Measurements from ENCODE around the gene APLN. TPM values are rescaled to one million over a fixed set of nuclear protein-coding genes. Genes with fewer than 3 reads are reported as not detected.

The APLN gene
- total RNA-seq, 1 donor from 2014 or later, result 0.60 TPM

DNA sequence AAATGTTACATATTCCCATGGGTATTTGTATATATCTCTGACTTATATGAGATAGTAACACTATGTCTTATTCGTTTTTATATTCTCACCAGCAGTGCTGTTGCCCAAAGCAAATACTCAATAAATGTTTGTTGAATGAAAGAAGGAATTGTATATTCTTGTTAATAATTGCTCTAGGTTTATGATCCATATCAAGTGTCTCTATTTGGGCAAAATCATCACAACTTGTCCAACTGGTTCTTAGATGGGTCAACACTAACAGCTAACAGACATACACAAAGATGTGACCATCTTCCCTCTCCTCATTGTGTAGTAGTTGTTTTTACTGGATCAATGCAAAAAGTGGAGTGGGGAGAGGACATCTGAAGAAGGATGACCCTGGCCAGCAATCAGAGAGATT, 6.6 kb upstream of the APLN start:
- no peak for DNase-seq (ENCODE audit: low read depth)

DNA sequence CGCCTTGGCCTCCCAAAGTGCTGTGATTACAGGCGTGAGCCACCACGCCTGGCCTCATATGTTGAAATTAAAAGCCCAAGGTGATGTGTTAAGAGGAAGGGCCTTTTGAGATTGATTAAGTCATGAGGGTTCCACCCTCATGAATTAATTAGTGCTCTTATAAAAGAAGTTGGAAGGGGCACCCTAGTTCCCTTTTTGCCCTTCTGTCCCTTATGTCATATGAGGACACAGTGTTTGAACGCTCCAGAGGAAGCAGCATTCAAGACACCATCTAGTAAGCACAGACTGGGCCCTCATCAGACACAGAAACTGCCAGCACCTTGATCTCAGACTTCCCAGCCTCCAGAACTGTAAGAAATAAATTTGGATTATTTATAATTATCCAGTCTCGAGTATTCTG, 5.1 kb upstream of the APLN start:
- DNase-seq (ENCODE audit: low read depth), result no peak

DNA sequence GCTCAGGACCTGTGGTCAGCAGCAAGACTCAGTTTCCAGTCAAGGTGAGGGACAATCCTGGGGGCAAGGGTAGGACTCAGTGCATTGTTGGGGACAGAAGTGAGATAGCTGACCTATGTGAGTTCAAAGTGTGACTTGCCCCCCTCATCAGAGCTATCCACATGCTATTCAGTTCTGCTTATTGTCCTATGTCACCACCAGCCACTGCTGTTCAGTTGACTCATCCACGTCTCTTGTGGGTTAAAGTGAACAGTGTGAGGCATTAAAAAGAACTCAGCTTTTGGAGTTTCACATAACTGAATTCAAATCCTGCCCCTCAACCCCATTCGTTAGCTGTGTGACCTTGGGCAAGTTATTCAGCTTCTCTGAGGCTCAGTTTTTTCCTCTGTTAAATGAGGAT, 4.4 kb upstream of the APLN start:
- DNase-seq (ENCODE audit: low read depth), result no peak

GRCh38 chrX:129658429-129658828, 3.7 kb upstream of the APLN start:
- no peak for DNase-seq (ENCODE audit: low read depth)

GRCh38 chrX:129655547-129656249, 942 bp upstream of the APLN start:
- DNase-seq (ENCODE audit: low read depth), result no peak

- no peak for DNase-seq (ENCODE audit: low read depth)
These were observed 645 bp downstream of the APLN start for GRCh38 chrX:129653971-129654651.

GRCh38 chrX:129653181-129653970, 1.4 kb downstream of the APLN start:
- DNase-seq (ENCODE audit: low read depth), result no peak

- DNase-seq (ENCODE audit: low read depth), result no peak
These were observed 2.1 kb downstream of the APLN start for GRCh38 chrX:129652565-129653169.

DNA sequence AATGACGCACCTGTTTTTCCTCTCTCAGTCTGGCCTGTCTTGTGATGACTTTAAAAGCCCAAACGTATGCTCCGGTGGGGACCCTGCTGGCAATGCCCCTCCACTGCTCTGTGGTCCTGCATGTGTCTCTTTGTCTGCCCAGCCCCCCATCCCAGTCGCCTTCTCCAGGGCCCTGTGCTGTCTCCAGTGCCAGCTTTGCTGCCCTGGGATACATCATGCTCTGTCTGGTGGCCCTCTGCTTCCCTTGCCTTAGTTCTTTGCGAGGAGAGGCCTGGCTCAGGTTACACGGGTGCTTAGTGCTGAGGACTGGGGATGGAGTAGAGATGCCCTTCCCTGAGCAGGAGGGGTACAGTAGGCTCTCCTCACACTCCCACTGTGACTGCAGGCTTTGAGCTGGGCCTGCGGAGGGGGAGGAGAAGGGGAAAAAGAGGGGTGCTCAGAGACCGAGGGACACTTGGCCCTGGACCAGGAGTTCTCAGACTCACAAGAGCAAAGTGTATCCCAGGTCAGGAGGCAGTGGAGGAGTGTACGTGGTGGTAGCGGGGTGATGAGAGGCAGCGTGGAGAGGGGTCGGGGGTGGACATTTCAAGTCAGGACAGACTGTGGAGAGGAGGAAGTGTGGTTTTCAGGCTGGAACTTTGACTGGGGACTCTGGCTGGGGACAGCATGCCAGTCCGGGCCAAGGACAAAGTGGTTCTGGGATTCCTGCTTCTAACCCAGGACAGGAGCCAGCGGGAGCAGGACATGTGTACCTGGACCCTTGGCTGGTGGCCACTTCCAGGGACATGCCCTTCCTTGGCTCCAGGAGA, 2.8 kb downstream of the APLN start:
- no peak for DNase-seq (ENCODE audit: low read depth)

GRCh38 chrX:129650821-129651510, 3.8 kb downstream of the APLN start:
- DNase-seq (ENCODE audit: low read depth), result no peak

DNA sequence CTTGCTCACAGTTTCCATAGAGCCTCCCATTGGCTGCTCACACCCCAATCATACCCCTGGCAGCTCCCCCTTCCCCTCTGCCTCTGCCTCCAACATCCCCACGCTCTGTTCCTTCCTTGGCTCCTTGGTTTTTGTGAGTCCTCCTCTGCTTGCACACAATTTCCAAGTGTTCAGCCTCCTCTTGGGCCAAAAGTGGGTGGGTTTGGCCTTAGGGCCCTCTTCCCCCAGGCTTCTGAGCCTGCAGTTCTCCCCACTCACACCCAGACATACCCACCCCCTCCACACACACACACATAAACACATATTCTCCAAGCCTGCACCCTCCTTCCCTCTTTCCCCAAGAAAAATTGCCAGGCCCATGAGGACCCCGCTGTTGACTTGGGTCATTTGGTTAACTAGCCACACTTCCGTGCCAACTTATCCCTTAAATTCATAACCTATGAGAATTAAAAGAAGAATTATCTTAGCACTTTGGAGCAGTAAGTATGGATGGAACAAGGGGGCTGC, 4.5 kb downstream of the APLN start:
- DNase-seq (ENCODE audit: low read depth), result no peak

GRCh38 chrX:129649268-129650182, 5.2 kb downstream of the APLN start:
- no peak for DNase-seq (ENCODE audit: low read depth)

DNA sequence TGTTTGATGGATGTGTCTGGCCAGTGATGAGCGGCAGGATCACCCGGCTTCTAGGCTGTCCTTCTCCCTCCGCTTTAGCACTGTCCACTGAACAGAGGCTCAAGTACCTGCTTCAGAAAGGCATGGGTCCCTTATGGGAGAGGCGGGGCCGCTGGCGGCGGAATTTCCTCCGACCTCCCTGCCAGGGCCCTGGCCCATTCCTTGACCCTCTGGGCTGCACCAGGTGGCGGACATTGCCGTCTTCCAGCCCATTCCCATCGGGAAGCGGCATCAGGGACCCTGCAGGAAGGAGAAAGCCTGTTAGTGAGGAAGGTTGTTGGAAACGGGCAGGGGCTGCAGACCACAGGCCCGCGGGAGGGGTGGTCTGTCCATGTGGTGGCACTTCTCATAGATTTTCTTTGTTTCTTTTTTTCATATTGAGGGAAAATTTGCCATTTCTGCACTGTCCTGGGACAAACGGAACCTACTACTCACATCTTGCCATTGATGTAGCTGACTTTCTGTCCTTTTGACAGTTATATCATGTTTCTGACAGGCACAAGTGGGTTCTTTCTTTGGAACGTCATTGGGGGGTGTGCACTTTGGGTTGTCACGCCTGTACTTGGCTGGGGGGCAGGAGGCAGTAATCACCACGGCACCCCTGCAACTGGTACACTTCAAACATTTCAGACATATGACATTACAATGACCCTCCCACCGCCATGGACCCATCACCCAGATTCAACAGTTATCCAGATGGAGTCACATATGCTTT, 6.1 kb downstream of the APLN start:
- DNase-seq (ENCODE audit: low read depth), result no peak

DNA sequence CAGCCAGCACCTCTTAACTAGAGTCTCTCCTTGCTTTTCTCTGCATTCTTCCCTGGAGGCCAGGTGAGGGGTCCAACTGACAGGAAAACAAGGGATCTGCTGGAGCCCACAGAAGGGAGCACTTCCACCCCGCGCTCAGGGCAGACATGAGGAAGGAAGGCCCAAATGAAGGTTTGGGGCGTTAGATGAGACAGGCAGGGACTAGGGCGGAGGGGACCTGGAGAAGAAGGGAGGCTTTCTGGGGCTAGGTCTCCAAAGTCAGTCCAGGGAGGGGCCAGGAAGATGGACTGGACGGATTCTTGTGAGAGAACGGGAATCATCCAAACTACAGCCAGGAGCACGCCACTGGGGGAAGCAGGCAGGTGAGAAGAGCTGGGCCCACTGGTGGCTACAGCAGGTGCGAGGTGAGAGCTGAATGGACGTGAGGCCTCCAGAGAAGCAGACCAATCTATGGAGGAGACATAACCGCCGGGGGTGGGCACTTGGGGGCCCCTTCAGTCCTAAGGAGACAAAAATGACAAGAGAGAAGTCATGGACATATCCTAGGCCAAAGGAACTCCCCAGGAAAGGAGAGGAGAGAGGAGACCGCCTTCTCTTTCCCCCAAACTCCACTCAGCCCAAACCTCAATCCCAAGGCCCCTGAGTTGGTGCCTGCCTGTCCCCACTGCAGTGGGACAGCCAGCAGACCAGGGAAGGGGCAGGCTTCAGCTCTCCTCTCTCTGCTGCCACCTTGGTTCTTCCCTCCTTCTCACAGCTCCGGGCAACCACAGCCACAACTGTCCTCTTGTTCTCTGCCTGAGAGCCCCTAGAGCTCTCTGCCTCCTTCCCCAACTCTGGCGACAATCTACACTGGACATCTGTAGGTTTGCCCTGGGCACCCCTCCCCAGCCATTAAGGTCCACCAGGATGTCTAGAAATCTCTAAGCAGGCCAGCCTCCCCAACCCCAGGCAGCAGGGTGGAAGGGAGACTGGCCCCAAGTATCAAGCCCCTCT, 7.0 kb downstream of the APLN start:
- no peak for DNase-seq (ENCODE audit: low read depth)

GRCh38 chrX:129646566-129647417, 8.0 kb downstream of the APLN start:
- DNase-seq (ENCODE audit: low read depth), result no peak

- no peak for DNase-seq (ENCODE audit: low read depth)
These were observed 12.1 kb downstream of the APLN start for GRCh38 chrX:129642641-129643040.

- no peak for DNase-seq (ENCODE audit: low read depth)
These were observed 12.8 kb downstream of the APLN start for GRCh38 chrX:129641941-129642340.

All from renal cortical epithelial cell (primary cell).